Tibial nerve (tissue), 4 donors: ENCODE data around the gene OXSM. TPM values are rescaled to one million over a fixed set of nuclear protein-coding genes. Genes with fewer than 3 reads are reported as not detected.

Experiments
- DNase-seq, 2 donors: peaks; one replicate each; pipeline ENCODE4 v3.0.0-alpha.2; 2019; ENCODE audit warnings: low spot score in 2 of 2
- H3K27ac ChIP-seq, 4 donors: fragments of 200-600 bp; sonication (generic) in 3 of 4; one replicate each; pipeline ENCODE4 v1.5.1; 2017 to 2019; ENCODE audit warnings: mild to moderate bottlenecking in 1 of 4
- H3K27me3 ChIP-seq, 2 donors: fragments of 200-600 bp; sonication (generic) in 1 of 2; one replicate each; pipeline versions ENCODE4 v1.5.1 to v1.6.0; 2017 to 2019
- H3K36me3 ChIP-seq, 3 donors: fragments of 200-600 bp; sonication (generic); one replicate each; pipeline ENCODE4 v1.5.1; 2018 to 2019
- H3K4me1 ChIP-seq, 4 donors: fragments of 200-600 bp; sonication (generic) in 3 of 4; one replicate each; pipeline ENCODE4 v1.5.1; 2017 to 2019
- H3K4me3 ChIP-seq, 4 donors: fragments of 200-600 bp; sonication (generic) in 3 of 4; one replicate each; pipeline ENCODE4 v1.5.1; 2017 to 2019; ENCODE audit warnings: mild to moderate bottlenecking in 1 of 4, moderate library complexity in 1 of 4
- H3K9me3 ChIP-seq, 4 donors: fragments of 200-600 bp; sonication (generic) in 3 of 4; one replicate each; pipeline ENCODE4 v1.5.1; 2017 to 2019
- EP300 ChIP-seq, 2 donors: sonication (generic); formaldehyde crosslinking; IDR thresholded peaks; one replicate each; pipeline ENCODE4 v1.6.1; 2017; ENCODE audit warnings: antibody characterized with exemption in 2 of 2, mild to moderate bottlenecking in 1 of 2
- POLR2A ChIP-seq, 2 donors: fragments of 450-650 bp; IDR thresholded peaks; one replicate each; pipeline ENCODE4 v1.6.1; 2017; ENCODE audit warnings: antibody characterized with exemption in 2 of 2, mild to moderate bottlenecking in 2 of 2, moderate library complexity in 2 of 2
- WGBS, 2 donors: methylation state at CpG; one replicate each; pipeline ENCODE4 v1.1.5; 2018; 5-methylcytosine and 5-hydroxymethylcytosine counted together
- total RNA-seq, 4 donors: library from RNA; depleted of rRNA; stranded (reverse); fragments of >200 nt; gene quantifications; one replicate each; pipeline ENCODE4 v1.1.0, GENCODE V29; 2016
- TF ChIP-seq, protein P1 (sequence below), 5 experiments: fragments of 200-600 bp in 3 of 5; fragments of 450-650 bp in 2 of 5; sonication (generic) in 3 of 5; IDR thresholded peaks; one replicate each; pipeline ENCODE4 v1.5.1; 2016 to 2019; ENCODE audit warnings: antibody characterized with exemption in 5 of 5, mild to moderate bottlenecking in 3 of 5, moderate library complexity in 2 of 5

The OXSM gene
- total RNA-seq, 4 donors from 2014 or later, result 4.5 to 13.5 (median 6.2) TPM

DNA sequence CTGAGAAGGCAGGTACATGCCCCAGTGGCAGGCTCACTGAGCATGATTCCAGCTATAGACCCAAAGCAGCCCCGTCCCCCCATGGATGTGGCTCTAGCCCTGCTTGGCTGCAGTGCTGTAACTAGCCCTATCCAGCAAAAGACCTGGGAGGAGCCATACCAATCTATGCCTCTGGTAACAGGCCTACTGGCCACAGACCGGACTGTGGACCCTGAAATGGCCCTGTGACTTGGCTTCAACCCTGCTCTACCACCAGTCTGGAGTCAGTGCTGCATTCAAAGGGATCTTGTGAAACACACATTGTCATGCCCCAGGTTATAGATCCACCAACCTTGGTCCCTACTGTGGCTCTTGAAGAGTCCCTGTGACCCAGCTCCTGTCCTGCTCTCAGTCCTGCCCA lies 46.7 kb downstream of the OXSM start:
- no peaks in the 10 kb centered on the region for H3K27me3 ChIP-seq
- 88 to 94% methylated on average over 2 of the region's 2 CpGs for WGBS, 2 donors
- TF ChIP-seq, protein P1, sequence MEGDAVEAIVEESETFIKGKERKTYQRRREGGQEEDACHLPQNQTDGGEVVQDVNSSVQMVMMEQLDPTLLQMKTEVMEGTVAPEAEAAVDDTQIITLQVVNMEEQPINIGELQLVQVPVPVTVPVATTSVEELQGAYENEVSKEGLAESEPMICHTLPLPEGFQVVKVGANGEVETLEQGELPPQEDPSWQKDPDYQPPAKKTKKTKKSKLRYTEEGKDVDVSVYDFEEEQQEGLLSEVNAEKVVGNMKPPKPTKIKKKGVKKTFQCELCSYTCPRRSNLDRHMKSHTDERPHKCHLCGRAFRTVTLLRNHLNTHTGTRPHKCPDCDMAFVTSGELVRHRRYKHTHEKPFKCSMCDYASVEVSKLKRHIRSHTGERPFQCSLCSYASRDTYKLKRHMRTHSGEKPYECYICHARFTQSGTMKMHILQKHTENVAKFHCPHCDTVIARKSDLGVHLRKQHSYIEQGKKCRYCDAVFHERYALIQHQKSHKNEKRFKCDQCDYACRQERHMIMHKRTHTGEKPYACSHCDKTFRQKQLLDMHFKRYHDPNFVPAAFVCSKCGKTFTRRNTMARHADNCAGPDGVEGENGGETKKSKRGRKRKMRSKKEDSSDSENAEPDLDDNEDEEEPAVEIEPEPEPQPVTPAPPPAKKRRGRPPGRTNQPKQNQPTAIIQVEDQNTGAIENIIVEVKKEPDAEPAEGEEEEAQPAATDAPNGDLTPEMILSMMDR (IDR thresholded peaks at IDR 0.05), result no peak
- TF ChIP-seq POLR2A (IDR thresholded peaks at IDR 0.05), result no peak
- no peak for TF ChIP-seq EP300 (IDR thresholded peaks at IDR 0.05)

GRCh38 chr3:25837038-25837437 lies 47.1 kb downstream of the OXSM start:
- no peaks in the 10 kb centered on the region for H3K36me3 ChIP-seq
- no peak for DNase-seq
- WGBS, 2 donors, result 0 to 100% methylated on average over 1 of the region's 1 CpG
- H3K27me3 ChIP-seq, result no peaks in the 10 kb centered on the region
- no peak overlapping the region for H3K4me3 ChIP-seq
- no peak overlapping the region for H3K27ac ChIP-seq
- TF ChIP-seq EP300 (IDR thresholded peaks at IDR 0.05) (no peak), POLR2A (IDR thresholded peaks at IDR 0.05) (no peak)
- TF ChIP-seq, protein P1 (IDR thresholded peaks at IDR 0.05), result no peak
- H3K4me1 ChIP-seq, result no peaks in the 10 kb centered on the region
- peaks cover 0 to 4% (median 0%) of the 10 kb centered on the region in 4 donors for H3K9me3 ChIP-seq

More for the DNA sequence above, 46.7 kb downstream of the OXSM start:
- Histone ChIP-seq H3K9me3 (peaks cover 0 to 4% (median 0%) of the 10 kb centered on the region in 4 donors), H3K4me1 (no peaks in the 10 kb centered on the region), H3K27ac (no peak overlapping the region), H3K4me3 (no peak overlapping the region), H3K36me3 (no peaks in the 10 kb centered on the region)
- DNase-seq, result no peak

DNA sequence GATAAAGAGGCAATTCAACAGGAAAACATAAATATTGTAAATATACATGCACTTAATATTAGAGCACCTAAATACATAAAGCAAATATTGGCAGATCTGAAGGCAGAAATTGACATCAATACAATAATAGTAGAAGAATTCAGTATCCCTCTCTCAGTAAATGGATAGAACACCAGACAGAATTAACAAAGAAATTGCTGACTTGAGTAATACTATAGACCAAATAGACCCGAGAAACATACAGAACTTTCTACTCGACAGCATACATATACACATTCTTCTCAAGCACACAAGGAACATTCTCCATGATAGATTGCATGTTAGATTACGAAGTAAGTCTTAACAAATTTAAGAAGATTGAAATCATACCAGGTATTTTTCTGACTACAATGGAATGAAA lies 50.2 kb downstream of the OXSM start:
- no peak for TF ChIP-seq POLR2A (IDR thresholded peaks at IDR 0.05)
- no peak for TF ChIP-seq EP300 (IDR thresholded peaks at IDR 0.05)
- TF ChIP-seq, protein P1 (IDR thresholded peaks at IDR 0.05), result no peak
- Histone ChIP-seq H3K4me1 (no peaks in the 10 kb centered on the region), H3K36me3 (no peaks in the 10 kb centered on the region), H3K27me3 (no peaks in the 10 kb centered on the region), H3K4me3 (no peak overlapping the region), H3K9me3 (peaks cover 0 to 4% (median 0%) of the 10 kb centered on the region in 4 donors), H3K27ac (no peak overlapping the region)
- no peak for DNase-seq
- 81 to 82% methylated on average over 3 of the region's 3 CpGs for WGBS, 2 donors

- Histone ChIP-seq H3K4me1 (no peaks in the 10 kb centered on the region), H3K4me3 (no peak overlapping the region), H3K9me3 (no peaks in the 10 kb centered on the region), H3K27ac (no peak overlapping the region), H3K36me3 (no peaks in the 10 kb centered on the region), H3K27me3 (no peaks in the 10 kb centered on the region)
- DNase-seq, result no peak
- TF ChIP-seq, protein P1 (IDR thresholded peaks at IDR 0.05), result peak in 1 of 5 experiments; percentile 11
- TF ChIP-seq POLR2A (IDR thresholded peaks at IDR 0.05), result no peak
- whole genome bisulfite sequencing, 2 donors, result 24 to 30% methylated on average over 3 of the region's 3 CpGs
Measured at GRCh38 chr3:25843332-25843731, 53.4 kb downstream of the OXSM start.

Other genes with a start within 250 kb of the OXSM start
- 100 to 1,000 TPM in 2 of 4 donors, 10 to 100 TPM in 2; 85.3 to 121 (median 99.3) TPM for gene TOP2B, start 125.2 kb upstream of the OXSM start, total RNA-seq
- 10 to 100 TPM; 21.4 to 31.2 (median 22.9) TPM for gene NGLY1, start 6.6 kb upstream of the OXSM start, total RNA-seq